K562 (cell line): ENCODE measurements around the gene URGCP. TPM values are rescaled to one million over a fixed set of nuclear protein-coding genes. Genes with fewer than 3 reads are reported as not detected.

Experiments used
- ATAC-seq: fragments of 200-7000 bp; cut with Tn5 transposase; 3 replicates; pipeline ENCODE4 v1.9.1; 2020; ENCODE audit warnings: moderate library complexity
- BruUV-seq: library from RNA; stranded (reverse); fragments of 400-500 nt; replicated peaks from 2 replicates; lab custom pipeline; 2021; lab: Mats Ljungman, UMichigan
- CTCF ChIA-PET: fragments of 300-600 bp; formaldehyde crosslinking; extraction: SDS; loops from one replicate; lab custom pipeline; 2021; ENCODE audit warnings: low intra/inter-chr PET ratio; lab: Yijun Ruan, JAX
- POLR2A ChIA-PET: fragments of 300-600, 350-650 bp; sonication (Branson Sonifier 250); formaldehyde crosslinking; extraction: SDS; loops from one replicate; lab custom pipeline; 2021; ENCODE audit warnings: antibody characterized with exemption, inconsistent platforms; lab: Yijun Ruan, JAX
- DNase-seq, 4 experiments: peaks; one replicate each; pipeline versions ENCODE4 v3.0.0 to v3.0.0-alpha.2; 2011 to 2018; ENCODE audit warnings: low spot score in 3 of 4, mixed read lengths in 3 of 4; ENCODE audit errors: extremely low read depth in 1 of 4
- FAIRE-seq: peaks from 2 replicates; lab custom pipeline; 2011; peaks lifted over from hg19 to GRCh38; lab: Jason Lieb, UNC
- H2AFZ ChIP-seq: 2 replicates; pipeline ENCODE4 v1.6.0; 2011; ENCODE audit warnings: low read depth, low read length, control low read depth, inconsistent platforms
- H3K27ac ChIP-seq: fragments of 200-600 bp; 3 replicates; pipeline ENCODE4 v1.8.0; 2011; ENCODE audit warnings: low read depth, mild to moderate bottlenecking, control low read depth, inconsistent platforms, low read length, moderate library complexity, mixed read lengths; ENCODE audit errors: extremely low read depth
- H3K27me3 ChIP-seq, 2 experiments: fragments of 300-600 bp in 1 of 2; 2 replicates in 1 of 2; 3 replicates in 1 of 2; pipeline versions ENCODE4 v1.6.0 to v1.8.0; 2011; ENCODE audit warnings: inconsistent platforms in 2 of 2, low read length in 2 of 2, mild to moderate bottlenecking in 1 of 2, mixed read lengths in 1 of 2, moderate library complexity in 1 of 2; ENCODE audit not compliant: control insufficient read depth in 2 of 2, insufficient read depth in 2 of 2
- H3K36me3 ChIP-seq: fragments of 300-600 bp; 3 replicates; pipeline ENCODE4 v1.8.0; 2011; ENCODE audit warnings: mild to moderate bottlenecking, low read length, inconsistent platforms; ENCODE audit not compliant: control insufficient read depth, insufficient read depth
- H3K4me1 ChIP-seq, 2 experiments: fragments of 200-600 bp in 1 of 2; replicated peaks in 1 of 2; 2 replicates in 1 of 2; 3 replicates in 1 of 2; pipeline versions ENCODE4 v1.5.1 to v1.8.0; 2011; ENCODE audit warnings: inconsistent platforms in 2 of 2, low read length in 2 of 2, mild to moderate bottlenecking in 1 of 2, mixed read lengths in 1 of 2, moderate library complexity in 1 of 2; ENCODE audit not compliant: control insufficient read depth in 2 of 2, insufficient read depth in 2 of 2
- H3K4me2 ChIP-seq: 2 replicates; pipeline ENCODE4 v1.6.1; 2011; ENCODE audit warnings: low read length, control low read depth, inconsistent platforms, mixed read lengths; ENCODE audit not compliant: insufficient read depth
- H3K4me3 ChIP-seq: fragments of 200-600 bp; sonication (generic), shearing (Covaris generic); 2 replicates; pipeline ENCODE4 v1.5.1; 2016; ENCODE audit warnings: control low read depth, inconsistent platforms
- H3K79me2 ChIP-seq: fragments of 200-600 bp; 3 replicates; pipeline ENCODE4 v1.8.0; 2011; ENCODE audit warnings: low read length, inconsistent platforms; ENCODE audit not compliant: control insufficient read depth, insufficient read depth
- H3K9ac ChIP-seq, 2 experiments: 2 replicates each; pipeline versions ENCODE4 v1.6.0 to v1.6.1; 2011; ENCODE audit warnings: low read depth in 2 of 2, low read length in 2 of 2, control low read depth in 1 of 2, inconsistent platforms in 1 of 2, mild to moderate bottlenecking in 1 of 2, mixed read lengths in 1 of 2; ENCODE audit not compliant: insufficient read depth in 1 of 2
- H3K9me1 ChIP-seq: one replicate; pipeline ENCODE4 v1.6.0; 2011; ENCODE audit warnings: inconsistent platforms, mild to moderate bottlenecking, low read length, moderate library complexity; ENCODE audit not compliant: control insufficient read depth, insufficient read depth
- H3K9me3 ChIP-seq: replicated peaks from 2 replicates; pipeline ENCODE4 v1.5.1; 2011; ENCODE audit warnings: low read depth, low read length, inconsistent platforms; ENCODE audit not compliant: control insufficient read depth, insufficient read depth
- H4K20me1 ChIP-seq: replicated peaks from 2 replicates; pipeline ENCODE4 v1.6.1; 2011; ENCODE audit warnings: low read length, inconsistent platforms, mixed read lengths; ENCODE audit not compliant: control insufficient read depth, insufficient read depth
- BRF1 ChIP-seq: IDR thresholded peaks from 3 replicates; pipeline ENCODE4 v1.6.1; 2011; ENCODE audit warnings: borderline replicate concordance, mild to moderate bottlenecking; ENCODE audit not compliant: insufficient read length; ENCODE audit errors: extremely low read depth
- DACH1 ChIP-seq: fragments of 450-650 bp; IDR thresholded peaks from 2 replicates; pipeline ENCODE4 v1.6.1; 2018; ENCODE audit not compliant: partially characterized antibody
- DNMT1 ChIP-seq: fragments of 450-650 bp; IDR thresholded peaks from 2 replicates; pipeline ENCODE4 v1.6.1; 2016; ENCODE audit warnings: antibody characterized with exemption, mild to moderate bottlenecking
- ELF4 ChIP-seq: fragments of 450-650 bp; formaldehyde crosslinking; IDR thresholded peaks from 2 replicates; pipeline ENCODE4 v1.4.0; 2022; ENCODE audit warnings: missing genetic modification characterization
- FOXO4 ChIP-seq: fragments of 450-650 bp; formaldehyde crosslinking; IDR thresholded peaks from 2 replicates; pipeline ENCODE4 v1.4.0; 2020; ENCODE audit warnings: mild to moderate bottlenecking, moderate library complexity
- GATAD2B ChIP-seq: fragments of 450-650 bp; IDR thresholded peaks from 2 replicates; pipeline ENCODE4 v1.6.1; 2017; ENCODE audit warnings: mild to moderate bottlenecking, borderline replicate concordance
- MEF2D ChIP-seq: conservative IDR thresholded peaks from 2 replicates; pipeline ENCODE4 v1.6.1; 2016; ENCODE audit warnings: low read depth, missing genetic modification characterization, missing compliant biosample characterization
- MXD1 ChIP-seq: fragments of 250-450 bp; sonication (Bioruptor Pico); IDR thresholded peaks from 2 replicates; pipeline ENCODE4 v1.8.0; 2021; ENCODE audit warnings: borderline replicate concordance, mild to moderate bottlenecking, moderate library complexity; ENCODE audit not compliant: poor library complexity, severe bottlenecking
- STAT6 ChIP-seq: sonication (generic); formaldehyde crosslinking; IDR thresholded peaks from 2 replicates; pipeline ENCODE4 v1.8.1; 2023; ENCODE audit warnings: mild to moderate bottlenecking, missing genetic modification reagents
- TEAD2 ChIP-seq: fragments of 450-650 bp; IDR thresholded peaks from 2 replicates; pipeline ENCODE4 v1.6.1; 2016; ENCODE audit warnings: missing genetic modification characterization, control low read depth, missing compliant biosample characterization
- ZNF445 ChIP-seq: fragments of 250-450 bp; sonication (Bioruptor Pico); IDR thresholded peaks from 2 replicates; pipeline ENCODE4 v1.4.0; 2020; ENCODE audit warnings: low read depth, mild to moderate bottlenecking, moderate library complexity
- ZNF766 ChIP-seq: fragments of 200-800 bp; sonication (Bioruptor generic); conservative IDR thresholded peaks from 2 replicates; pipeline ENCODE4 v1.6.1; 2016; ENCODE audit warnings: missing genetic modification characterization, missing compliant biosample characterization
- WGBS: fragments of 100-300 bp; shearing (Covaris generic); methylation state at CpG from one replicate; pipeline ENCODE4 v1.1.6; 2016; ENCODE audit warnings: low coverage, mixed read lengths; ENCODE audit not compliant: insufficient coverage; ENCODE audit errors: missing lambda C conversion rate; 5-methylcytosine and 5-hydroxymethylcytosine counted together
- in situ Hi-C: fragments of 300-500 bp; cut with MboI; formaldehyde crosslinking; loops from 4 replicates; pipeline ENCODE4 v1.15.0; 2018; ENCODE audit warnings: inconsistent platforms, mixed read lengths
- intact Hi-C: fragments of 100-400 bp; cut with micrococcal nuclease; formaldehyde crosslinking; loops from 2 replicates; pipeline ENCODE4 v1.14.2; 2022
- polyA plus RNA-seq, 8 experiments: library from polyadenylated mRNA; depleted of rRNA in 4 of 8; stranded (reverse) in 5 of 8; unstranded in 3 of 8; fragments of >200 nt; fragmentation: Nextera tagmentation in 2 of 8; fragmentation: Illumina TruSeq in 1 of 8; extraction: Ambion mirVana in 2 of 8; extraction: Trizol in 1 of 8; gene quantifications; 2 replicates each; pipeline versions ENCODE4 v1.2.1 to v1.2.3, GENCODE V29; 2011 to 2014; ENCODE audit warnings: inconsistent platforms in 1 of 8, missing spikeins in 1 of 8
- total RNA-seq, 7 experiments: library from RNA; depleted of rRNA in 6 of 7; stranded (reverse); fragments of >200 nt in 6 of 7; fragmentation: Illumina TruSeq in 2 of 7; extraction: Trizol in 2 of 7; gene quantifications; 2 replicates each; pipeline versions ENCODE4 v1.2.1 to v1.2.3, GENCODE V29; 2011 to 2021; ENCODE audit warnings: low replicate concordance in 1 of 7
- TF ChIP-seq, protein P1 (sequence below): fragments of 250-450 bp; sonication (Bioruptor Pico); IDR thresholded peaks from 2 replicates; pipeline ENCODE4 v1.4.0; 2020; ENCODE audit warnings: mild to moderate bottlenecking, moderate library complexity

URGCP gene
- total and polyA plus RNA-seq, 9 of the 15 experiments (the other 6 are each of a cell fraction or from before 2014, with no cell fraction given): 1.7 to 25.8 (median 12.5) TPM

- TF ChIP-seq STAT6 (CRISPR knock-in tag): no peak
- TF ChIP-seq MXD1: no peak
- TF ChIP-seq BRF1: no peak
These were observed 45.6 kb upstream of the URGCP start (continued) for GRCh38 chr7:43952028-43952427.

DNA sequence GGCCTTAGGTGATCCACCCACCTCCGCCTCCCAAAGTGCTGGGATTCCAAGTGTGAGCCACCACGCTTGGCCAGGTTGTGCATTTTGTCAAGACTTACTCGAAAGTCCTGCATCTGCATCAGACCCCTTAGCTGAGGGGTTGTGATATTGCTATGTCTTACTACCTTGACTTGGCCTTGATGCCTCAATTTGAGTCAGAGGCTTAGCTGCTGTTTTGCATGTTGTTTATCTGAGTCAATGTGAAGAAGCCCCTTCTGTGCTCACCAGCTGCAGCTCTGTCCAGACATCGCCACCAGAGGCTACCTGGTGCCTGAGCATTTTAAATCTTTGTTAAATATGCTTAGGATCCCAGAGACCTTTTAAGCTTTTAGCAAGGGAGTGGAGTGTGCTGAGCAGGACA is 37.9 kb upstream of the URGCP start:
- Histone ChIP-seq H4K20me1 (no peaks in the 10 kb centered on the region), H3K9me3 (no peaks in the 10 kb centered on the region), H3K79me2 (no peaks in the 10 kb centered on the region), H3K4me3 (no peak overlapping the region), H2AFZ (no peak overlapping the region), H3K4me1 (no peaks in the 10 kb centered on the region; a peak in 1 of 5 replicates), H3K4me2 (no peak overlapping the region), H3K27me3 (no peaks in the 10 kb centered on the region), H3K9ac (no peak overlapping the region), H3K27ac (no peak overlapping the region), H3K9me1 (no peaks in the 10 kb centered on the region), H3K36me3 (peaks cover 3% of the 10 kb centered on the region; the same call in 1 of the 3 replicates)
- no TSS peak for BruUV-seq
- DNase-seq (no peak), ATAC-seq (no peak), FAIRE-seq (no peak)
- intact Hi-C loops: no loop called here
- in situ Hi-C loops: no loop called here
- ChIA-PET POLR2A (interaction anchor here (1.0 to 1.5 kb wide), 2 partner anchors 11 to 14 kb away, joined by 4 read pairs; no protein-coding TSS in a partner anchor), CTCF (no interaction called here)
- TF ChIP-seq DNMT1: no peak
- no peak for TF ChIP-seq GATAD2B
- TF ChIP-seq TEAD2 (tag): no peak
- no peak for TF ChIP-seq ZNF766 (CRISPR knock-in tag)
- no peak for TF ChIP-seq FOXO4 (CRISPR knock-in tag)
- TF ChIP-seq ZNF445: no peak
- TF ChIP-seq MEF2D (tag): no peak
- TF ChIP-seq DACH1: no peak
- no peak for TF ChIP-seq ELF4 (CRISPR knock-in tag)
- TF ChIP-seq, protein P1, sequence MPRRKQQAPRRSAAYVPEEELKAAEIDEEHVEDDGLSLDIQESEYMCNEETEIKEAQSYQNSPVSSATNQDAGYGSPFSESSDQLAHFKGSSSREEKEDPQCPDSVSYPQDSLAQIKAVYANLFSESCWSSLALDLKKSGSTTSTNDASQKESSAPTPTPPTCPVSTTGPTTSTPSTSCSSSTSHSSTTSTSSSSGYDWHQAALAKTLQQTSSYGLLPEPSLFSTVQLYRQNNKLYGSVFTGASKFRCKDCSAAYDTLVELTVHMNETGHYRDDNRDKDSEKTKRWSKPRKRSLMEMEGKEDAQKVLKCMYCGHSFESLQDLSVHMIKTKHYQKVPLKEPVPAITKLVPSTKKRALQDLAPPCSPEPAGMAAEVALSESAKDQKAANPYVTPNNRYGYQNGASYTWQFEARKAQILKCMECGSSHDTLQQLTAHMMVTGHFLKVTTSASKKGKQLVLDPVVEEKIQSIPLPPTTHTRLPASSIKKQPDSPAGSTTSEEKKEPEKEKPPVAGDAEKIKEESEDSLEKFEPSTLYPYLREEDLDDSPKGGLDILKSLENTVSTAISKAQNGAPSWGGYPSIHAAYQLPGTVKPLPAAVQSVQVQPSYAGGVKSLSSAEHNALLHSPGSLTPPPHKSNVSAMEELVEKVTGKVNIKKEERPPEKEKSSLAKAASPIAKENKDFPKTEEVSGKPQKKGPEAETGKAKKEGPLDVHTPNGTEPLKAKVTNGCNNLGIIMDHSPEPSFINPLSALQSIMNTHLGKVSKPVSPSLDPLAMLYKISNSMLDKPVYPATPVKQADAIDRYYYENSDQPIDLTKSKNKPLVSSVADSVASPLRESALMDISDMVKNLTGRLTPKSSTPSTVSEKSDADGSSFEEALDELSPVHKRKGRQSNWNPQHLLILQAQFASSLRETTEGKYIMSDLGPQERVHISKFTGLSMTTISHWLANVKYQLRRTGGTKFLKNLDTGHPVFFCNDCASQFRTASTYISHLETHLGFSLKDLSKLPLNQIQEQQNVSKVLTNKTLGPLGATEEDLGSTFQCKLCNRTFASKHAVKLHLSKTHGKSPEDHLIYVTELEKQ (CRISPR knock-in tag): no peak
- 67% methylated on average over 4 of the region's 4 CpGs for WGBS
